HL-60 (cell line): Measurements from ENCODE around the gene CES4A.
"Not testable (repeated sequence)": the region's sequence is repeated elsewhere in the genome, so short reads cannot be mapped to it uniquely, and the experiment has no call there.

Source experiments
- DNase-seq, 2 experiments: peaks; one replicate each; pipeline ENCODE4 v3.0.0-alpha.2; 2010 to 2020; ENCODE audit warnings: low read depth in 1 of 2, low spot score in 1 of 2
- H3K27ac ChIP-seq: fragments of 250-450 bp; sonication (Bioruptor Pico); replicated peaks from 2 replicates; pipeline ENCODE4 v1.5.1; 2020; ENCODE audit warnings: mild to moderate bottlenecking, moderate library complexity
- H3K27me3 ChIP-seq: fragments of 250-450 bp; sonication (Bioruptor Pico); 2 replicates; pipeline ENCODE4 v1.5.1; 2021; ENCODE audit warnings: mild to moderate bottlenecking, moderate library complexity; ENCODE audit not compliant: insufficient read depth, poor library complexity, severe bottlenecking
- H3K4me3 ChIP-seq: replicated peaks from 2 replicates; pipeline ENCODE4 v1.5.1; 2011; ENCODE audit warnings: mild to moderate bottlenecking, control low read depth, low read length; ENCODE audit not compliant: insufficient read depth
- GABPA ChIP-seq: IDR thresholded peaks from 2 replicates; pipeline ENCODE4 v1.6.1; 2012; ENCODE audit warnings: low read depth
- POLR2AphosphoS5 ChIP-seq: IDR thresholded peaks from 2 replicates; pipeline ENCODE4 v1.6.1; 2012; ENCODE audit warnings: low read depth
- SPI1 ChIP-seq: IDR thresholded peaks from 2 replicates; pipeline ENCODE4 v1.6.1; 2012; ENCODE audit warnings: low read depth, mild to moderate bottlenecking, borderline replicate concordance
- TF ChIP-seq, protein P1 (sequence below): IDR thresholded peaks from 2 replicates; pipeline ENCODE4 v1.6.1; 2012; ENCODE audit warnings: low read depth; ENCODE audit not compliant: insufficient replicate concordance
- TF ChIP-seq, protein P2 (sequence below): IDR thresholded peaks from one replicate; pipeline ENCODE4 v1.5.1; 2011; ENCODE audit warnings: low read length, control low read depth, inconsistent platforms; ENCODE audit not compliant: insufficient read depth

CES4A gene

DNA sequence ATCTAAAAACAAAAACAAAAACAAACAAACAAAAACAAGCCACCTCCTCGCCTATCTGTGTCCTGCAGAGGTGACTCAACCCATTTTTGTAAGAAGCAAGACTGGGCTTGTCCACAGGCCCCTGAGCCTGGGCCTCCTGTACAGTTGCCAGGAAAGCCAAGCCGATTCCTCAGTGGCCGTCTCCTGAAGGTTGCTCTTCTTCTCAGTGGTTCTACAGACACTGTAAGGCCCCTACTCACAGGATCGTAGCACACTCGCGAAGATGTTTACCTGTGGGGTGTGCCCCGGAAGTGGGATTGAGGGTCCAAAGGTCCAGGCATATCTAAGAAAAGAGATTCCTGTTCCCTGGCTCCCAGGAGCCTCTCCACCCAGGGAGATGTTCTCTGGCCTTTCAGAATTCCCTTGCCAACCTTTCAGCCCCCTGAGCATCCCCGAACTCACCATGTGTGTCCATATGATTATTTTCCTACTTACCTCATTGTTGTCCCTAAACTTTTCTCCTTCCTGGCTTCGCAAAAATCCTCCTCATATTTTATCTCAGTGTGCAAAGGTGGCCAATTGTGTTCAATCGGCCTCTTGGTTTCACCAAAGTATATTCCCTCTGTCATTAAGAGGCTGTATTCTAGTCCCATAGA, 34.8 kb upstream of the CES4A start:
- DNase-seq, result no peak
- Histone ChIP-seq H3K4me3 (no peak overlapping the region), H3K27me3 (peaks cover 21% of the 10 kb centered on the region), H3K27ac (no peak overlapping the region)
- TF ChIP-seq, protein P1, sequence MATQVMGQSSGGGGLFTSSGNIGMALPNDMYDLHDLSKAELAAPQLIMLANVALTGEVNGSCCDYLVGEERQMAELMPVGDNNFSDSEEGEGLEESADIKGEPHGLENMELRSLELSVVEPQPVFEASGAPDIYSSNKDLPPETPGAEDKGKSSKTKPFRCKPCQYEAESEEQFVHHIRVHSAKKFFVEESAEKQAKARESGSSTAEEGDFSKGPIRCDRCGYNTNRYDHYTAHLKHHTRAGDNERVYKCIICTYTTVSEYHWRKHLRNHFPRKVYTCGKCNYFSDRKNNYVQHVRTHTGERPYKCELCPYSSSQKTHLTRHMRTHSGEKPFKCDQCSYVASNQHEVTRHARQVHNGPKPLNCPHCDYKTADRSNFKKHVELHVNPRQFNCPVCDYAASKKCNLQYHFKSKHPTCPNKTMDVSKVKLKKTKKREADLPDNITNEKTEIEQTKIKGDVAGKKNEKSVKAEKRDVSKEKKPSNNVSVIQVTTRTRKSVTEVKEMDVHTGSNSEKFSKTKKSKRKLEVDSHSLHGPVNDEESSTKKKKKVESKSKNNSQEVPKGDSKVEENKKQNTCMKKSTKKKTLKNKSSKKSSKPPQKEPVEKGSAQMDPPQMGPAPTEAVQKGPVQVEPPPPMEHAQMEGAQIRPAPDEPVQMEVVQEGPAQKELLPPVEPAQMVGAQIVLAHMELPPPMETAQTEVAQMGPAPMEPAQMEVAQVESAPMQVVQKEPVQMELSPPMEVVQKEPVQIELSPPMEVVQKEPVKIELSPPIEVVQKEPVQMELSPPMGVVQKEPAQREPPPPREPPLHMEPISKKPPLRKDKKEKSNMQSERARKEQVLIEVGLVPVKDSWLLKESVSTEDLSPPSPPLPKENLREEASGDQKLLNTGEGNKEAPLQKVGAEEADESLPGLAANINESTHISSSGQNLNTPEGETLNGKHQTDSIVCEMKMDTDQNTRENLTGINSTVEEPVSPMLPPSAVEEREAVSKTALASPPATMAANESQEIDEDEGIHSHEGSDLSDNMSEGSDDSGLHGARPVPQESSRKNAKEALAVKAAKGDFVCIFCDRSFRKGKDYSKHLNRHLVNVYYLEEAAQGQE, result no peak
- TF ChIP-seq GABPA, result no peak
- no peak for TF ChIP-seq SPI1
- TF ChIP-seq, protein P2, sequence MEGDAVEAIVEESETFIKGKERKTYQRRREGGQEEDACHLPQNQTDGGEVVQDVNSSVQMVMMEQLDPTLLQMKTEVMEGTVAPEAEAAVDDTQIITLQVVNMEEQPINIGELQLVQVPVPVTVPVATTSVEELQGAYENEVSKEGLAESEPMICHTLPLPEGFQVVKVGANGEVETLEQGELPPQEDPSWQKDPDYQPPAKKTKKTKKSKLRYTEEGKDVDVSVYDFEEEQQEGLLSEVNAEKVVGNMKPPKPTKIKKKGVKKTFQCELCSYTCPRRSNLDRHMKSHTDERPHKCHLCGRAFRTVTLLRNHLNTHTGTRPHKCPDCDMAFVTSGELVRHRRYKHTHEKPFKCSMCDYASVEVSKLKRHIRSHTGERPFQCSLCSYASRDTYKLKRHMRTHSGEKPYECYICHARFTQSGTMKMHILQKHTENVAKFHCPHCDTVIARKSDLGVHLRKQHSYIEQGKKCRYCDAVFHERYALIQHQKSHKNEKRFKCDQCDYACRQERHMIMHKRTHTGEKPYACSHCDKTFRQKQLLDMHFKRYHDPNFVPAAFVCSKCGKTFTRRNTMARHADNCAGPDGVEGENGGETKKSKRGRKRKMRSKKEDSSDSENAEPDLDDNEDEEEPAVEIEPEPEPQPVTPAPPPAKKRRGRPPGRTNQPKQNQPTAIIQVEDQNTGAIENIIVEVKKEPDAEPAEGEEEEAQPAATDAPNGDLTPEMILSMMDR, result no peak
- no peak for TF ChIP-seq POLR2AphosphoS5

DNA sequence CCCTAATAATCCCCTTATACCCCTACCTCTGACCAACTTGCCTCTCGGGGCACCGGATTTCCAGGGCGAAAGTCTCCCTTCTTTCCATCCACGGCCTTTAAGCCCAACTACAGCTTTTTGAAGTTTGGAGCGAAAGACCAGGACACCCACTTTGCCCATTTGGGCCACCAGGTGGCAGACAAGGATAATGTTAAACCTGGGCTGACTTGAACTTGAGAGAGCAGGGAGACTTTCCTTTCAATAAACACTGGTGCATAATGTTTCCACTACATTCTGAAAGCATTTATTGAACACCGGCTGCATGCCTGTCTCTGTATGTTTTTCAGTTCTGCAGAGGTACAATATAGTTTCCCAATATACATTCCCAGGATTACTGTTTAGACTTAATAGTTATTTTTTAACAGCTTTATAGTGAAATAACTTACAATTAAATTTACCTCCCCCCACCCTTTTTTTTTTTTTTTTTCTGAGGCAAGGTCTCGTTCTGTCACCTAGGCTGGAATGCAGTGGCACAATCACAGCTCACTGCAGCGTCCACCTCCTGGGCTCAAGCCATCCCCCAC, 34.2 kb upstream of the CES4A start:
- Histone ChIP-seq H3K27ac (no peak overlapping the region), H3K4me3 (no peak overlapping the region), H3K27me3 (peaks cover 16% of the 10 kb centered on the region)
- no peak for TF ChIP-seq SPI1
- TF ChIP-seq, protein P2, result peak; percentile 90
- peak in 1 of 2 experiments; percentile 75 for DNase-seq

DNA sequence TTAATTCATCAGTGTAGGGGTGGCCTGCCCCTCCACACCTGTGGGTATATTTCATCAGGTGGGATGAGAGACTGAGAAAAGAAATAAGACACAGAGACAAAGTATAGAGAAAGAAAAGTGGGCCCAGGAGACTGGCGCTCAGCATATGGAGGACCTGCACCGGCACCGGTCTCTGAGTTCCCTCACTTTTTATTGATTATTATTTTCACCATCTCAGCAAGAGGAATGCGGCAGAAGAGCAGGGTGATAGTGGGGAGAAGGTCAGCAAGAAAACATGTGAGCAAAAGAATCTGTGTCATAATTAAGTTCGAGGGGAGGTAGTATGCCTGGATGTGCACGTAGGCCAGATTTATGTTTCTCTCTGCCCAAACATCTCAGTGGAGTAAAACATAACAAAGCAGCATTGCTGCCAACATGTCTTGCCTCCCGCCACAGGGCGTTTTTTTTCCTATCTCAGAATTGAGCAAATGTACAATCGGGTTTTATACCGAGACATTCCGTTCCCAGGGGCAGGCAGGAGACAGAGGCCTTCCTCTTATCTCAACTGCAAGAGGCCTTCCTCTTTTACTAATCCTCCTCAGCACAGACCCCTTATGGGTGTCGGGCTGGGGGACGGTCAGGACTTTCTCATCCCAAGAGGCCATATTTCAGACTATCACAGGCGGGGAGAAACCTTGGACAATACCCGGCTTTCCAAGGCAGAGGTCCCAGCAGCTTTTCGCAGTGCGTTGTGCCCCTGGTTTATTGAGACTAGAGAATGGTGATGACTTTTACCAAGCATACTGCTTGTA, 32.8 kb upstream of the CES4A start:
- not testable (repeated sequence) for H3K4me3 ChIP-seq, H3K27me3 ChIP-seq, H3K27ac ChIP-seq, DNase-seq
- peak; percentile 37; the same call in 1 of the 2 replicates for TF ChIP-seq SPI1

DNA sequence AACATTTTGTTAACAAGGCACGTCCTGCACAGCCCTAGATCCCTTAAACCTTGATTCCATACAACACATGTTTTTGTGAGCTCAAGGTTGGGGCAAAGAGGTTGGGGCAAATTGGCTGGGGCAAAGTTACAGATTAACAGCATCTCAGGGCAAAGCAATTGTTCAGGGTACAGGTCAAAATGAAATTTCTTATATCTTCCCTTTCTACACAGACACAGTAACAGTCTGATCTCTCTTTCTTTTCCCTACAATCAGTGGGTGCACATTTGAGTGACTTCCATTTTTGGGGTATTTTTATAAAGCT, 32.3 kb upstream of the CES4A start:
- not testable (repeated sequence) for H3K4me3 ChIP-seq, H3K27ac ChIP-seq, H3K27me3 ChIP-seq, DNase-seq

DNA sequence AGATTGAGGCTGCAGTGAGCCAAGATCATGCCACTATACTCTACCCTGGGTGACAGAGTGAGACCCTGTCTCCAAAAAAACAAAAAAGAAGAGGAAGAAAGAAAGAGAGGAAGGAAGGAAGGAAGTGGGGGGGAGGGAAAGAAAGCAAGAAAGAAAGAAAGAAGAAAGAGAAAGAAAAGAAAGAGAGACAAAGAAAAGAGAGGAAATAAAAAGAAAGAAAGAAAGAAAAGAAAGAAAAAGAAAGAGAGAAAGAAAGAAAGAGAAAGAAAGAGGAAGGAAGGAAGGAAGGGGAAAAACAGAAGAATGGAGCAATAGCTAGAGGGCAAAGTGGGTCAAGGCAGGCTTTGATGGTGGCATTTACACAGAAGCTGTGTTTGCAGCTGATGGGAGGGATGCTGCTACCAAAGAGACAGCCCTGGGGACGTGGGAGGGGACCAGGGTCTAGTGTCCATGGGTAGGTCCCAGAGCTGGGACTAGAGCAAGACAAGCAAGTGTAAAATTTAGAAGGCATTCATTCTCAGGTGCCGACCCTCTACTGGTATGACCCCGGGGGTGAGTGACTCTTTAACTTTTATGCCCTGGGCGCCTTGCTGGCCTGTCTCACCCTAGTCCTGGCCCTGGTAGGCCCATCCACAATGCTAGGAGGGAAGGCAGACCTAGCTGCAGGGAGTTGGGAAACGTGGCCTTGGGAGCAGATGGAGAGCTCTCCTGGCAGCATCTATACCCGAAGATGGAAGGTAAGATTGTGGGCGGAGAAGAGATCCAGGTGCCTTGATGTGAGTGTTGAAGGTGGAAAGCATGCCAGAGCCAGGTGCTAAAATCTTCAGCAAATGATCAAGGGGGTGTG, 29.3 kb upstream of the CES4A start:
- H3K27me3 ChIP-seq, result no peaks in the 10 kb centered on the region
- H3K27ac ChIP-seq, result no peak overlapping the region
- TF ChIP-seq GABPA (no peak), SPI1 (no peak), POLR2AphosphoS5 (no peak)
- TF ChIP-seq, protein P2, result no peak
- TF ChIP-seq, protein P1, result no peak
- H3K4me3 ChIP-seq, result no peak overlapping the region
- no peak for DNase-seq
